HG03565 (cell line): ENCODE data around the gene ADH5.
"Not testable (repeated sequence)": the region's sequence is repeated elsewhere in the genome, so short reads cannot be mapped to it uniquely, and the experiment has no call there.

Experiments
- ATAC-seq: cut with Tn5 transposase; IDR thresholded peaks from one replicate; pipeline ENCODE4 v1.9.1; 2021; ENCODE audit warnings: mild to moderate bottlenecking, moderate library complexity; ENCODE audit not compliant: unreplicated experiment

The ADH5 gene

GRCh38 chr4:99088481-99089365 lies at the start of gene ADH5:
ADH5 (minus strand) TSS chr4:99088788; CDS start chr4:99088700, 88 bp downstream.
- peak; percentile 84 for ATAC-seq

GRCh38 chr4:99136329-99136728 lies 47.7 kb upstream of the ADH5 start:
- ATAC-seq: no peak

DNA sequence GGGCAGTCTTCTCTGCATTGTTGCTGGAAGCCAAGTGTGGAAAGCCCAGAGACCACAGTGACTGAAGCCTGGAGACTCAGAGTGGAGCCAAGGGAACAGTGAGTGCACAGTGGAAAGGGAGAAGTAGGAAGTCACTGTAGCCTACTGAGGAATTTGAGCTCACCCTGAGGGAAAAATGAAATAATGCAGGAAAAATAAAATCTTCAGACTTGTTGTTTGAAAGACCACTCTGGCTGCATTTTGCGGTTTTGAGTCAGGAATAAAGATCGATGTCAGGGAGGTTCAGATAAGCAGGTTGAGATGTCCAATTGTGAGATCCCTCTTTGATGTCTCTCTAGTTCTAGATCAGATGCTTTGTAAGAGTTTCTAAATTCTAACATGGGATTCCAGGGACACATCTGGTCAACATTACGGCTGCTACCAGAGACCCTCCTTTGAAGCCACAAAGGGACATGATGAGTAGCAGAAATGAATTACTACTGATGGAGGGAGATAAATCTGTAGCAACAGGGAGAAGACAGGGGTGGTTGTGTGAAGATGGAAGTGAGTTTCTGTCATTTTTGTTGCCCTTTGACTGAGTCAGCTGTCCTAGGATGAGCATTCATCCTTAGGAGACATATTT lies 47.1 kb upstream of the ADH5 start:
- no peak for ATAC-seq

GRCh38 chr4:99134586-99134985 lies 46.0 kb upstream of the ADH5 start:
- ATAC-seq: no peak

DNA sequence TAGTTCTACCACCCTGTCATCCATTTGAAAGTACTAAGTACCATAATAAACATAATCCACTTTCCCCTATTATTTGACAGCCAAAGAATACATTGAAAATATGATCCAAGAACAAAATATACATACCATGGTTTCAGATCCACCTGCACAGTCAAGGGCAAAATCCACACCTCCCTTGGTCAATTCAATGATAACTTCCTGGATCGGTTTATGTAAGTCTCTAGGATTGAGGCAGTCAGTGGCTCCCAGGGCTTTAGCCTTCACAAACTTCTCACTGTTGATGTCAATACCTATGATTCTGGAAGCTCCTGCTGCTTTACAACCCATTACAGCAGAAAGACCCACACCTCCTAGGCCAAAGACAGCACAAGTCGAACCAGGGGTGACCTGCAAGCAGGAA lies 42.8 kb upstream of the ADH5 start:
- no peak for ATAC-seq

DNA sequence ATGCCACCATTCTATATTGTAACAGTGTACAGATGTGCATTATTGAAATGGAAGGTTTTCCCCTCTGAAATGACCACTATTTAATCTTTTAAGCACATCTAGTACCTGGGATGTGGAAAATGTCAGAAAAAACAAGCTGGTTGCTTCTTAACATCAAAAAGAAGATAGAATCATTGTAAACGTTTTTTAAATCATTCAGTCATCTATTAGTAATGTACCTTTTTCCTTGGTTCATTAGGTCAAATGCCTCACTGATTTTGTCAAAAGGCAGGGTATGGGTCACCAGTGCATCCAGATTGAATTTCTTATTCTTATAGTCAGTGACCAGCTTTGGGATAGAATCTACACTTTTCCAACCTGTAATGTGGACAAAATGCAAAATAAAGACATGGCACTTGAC lies 37.8 kb upstream of the ADH5 start:
- ATAC-seq: no peak

GRCh38 chr4:99121008-99121407 lies 32.4 kb upstream of the ADH5 start:
- ATAC-seq: no peak

DNA sequence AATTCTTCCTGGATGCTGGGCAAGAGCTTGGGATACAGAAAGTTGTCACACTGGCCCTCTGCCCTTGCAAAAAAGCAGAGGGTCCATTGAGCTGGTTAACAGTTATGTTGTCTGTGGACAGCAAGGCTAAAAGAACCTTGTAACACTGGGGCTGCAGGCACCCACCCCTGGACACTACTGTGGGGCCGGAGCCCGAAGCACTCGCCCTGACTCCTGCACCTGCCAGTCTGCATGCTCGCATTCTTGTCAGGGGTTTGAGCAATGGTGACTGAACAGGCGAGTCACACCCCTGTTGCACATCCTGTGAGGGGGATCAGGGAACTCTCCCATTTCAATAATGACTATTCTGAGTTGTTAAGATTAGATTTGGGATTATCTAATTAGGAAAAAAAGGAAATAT lies 31.9 kb upstream of the ADH5 start:
- no peak for ATAC-seq

GRCh38 chr4:99117876-99118693 lies 29.5 kb upstream of the ADH5 start:
- ATAC-seq: no peak

DNA sequence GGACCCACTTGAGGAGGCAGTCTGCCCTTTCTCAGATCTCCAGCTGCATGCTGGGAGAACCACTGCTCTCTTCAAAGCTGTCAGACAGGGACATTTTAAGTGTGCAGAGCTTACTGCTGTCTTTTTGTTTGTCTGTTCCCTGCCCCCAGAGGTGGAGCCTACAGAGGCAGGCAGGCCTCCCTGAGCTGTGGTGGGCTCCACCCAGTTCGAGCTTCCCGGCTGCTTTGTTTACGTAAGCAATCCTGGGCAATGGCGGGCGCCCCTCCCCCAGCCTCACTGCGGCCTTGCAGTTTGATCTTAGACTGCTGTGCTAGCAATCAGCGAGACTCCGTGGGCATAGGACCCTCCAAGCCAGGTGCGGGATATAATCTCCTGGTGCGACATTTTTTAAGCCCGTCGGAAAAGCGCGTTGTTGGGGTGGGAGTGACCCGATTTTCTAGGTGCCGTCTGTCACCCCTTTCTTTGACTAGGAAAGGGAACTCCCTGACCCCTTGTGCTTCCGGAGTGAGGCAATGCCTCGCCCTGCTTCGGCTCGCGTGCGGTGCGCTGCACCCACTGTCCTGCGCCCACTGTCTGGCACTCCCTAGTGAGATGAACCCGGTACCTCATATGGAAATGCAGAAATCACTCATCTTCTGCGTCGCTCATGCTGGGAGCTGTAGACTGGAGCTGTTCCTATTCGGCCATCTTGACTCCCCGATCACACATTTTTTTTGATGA lies 28.7 kb upstream of the ADH5 start:
- not testable (repeated sequence) for ATAC-seq

DNA sequence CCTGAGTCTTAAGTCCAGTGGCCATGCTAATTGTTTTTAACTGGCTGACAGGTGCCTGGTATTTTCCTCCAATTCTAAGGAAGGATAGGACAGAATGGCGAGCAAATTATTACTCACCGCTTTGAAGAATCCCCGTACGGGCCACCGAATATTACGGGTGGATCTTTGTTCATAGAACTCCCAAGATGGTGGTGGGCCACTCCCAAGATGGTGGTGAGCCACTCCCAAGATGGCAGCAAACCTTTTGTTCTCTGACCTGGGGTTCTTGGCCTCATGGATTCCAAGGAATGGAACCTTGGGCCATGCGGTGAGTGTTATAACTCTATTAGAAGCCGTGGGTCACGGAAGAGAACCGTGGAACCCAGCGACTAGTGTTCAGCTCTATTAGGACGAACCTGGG lies 20.7 kb upstream of the ADH5 start:
- not testable (repeated sequence) for ATAC-seq

- no peak for ATAC-seq
These were observed 15.6 kb upstream of the ADH5 start for GRCh38 chr4:99104153-99104552.

DNA sequence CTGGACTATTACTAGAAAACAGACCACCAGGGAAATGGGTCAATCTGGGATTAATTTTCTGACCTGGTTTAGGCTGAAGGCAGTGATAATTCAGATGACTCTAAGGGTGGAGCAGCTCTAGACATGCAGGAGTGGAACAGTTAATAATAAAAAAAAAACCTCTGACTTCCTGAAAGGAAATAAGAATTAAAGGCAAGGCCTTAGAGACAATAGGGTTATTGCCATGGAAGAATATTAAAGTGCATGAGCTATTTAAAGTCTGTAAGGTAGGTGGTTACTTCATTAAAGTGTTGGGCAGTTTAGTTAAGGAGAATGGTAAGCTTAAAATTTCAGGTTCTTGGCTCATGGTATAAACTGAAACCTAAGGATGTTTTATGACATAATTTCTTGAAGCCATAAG lies 14.6 kb upstream of the ADH5 start:
- ATAC-seq: no peak

GRCh38 chr4:99102634-99103033 lies 14.0 kb upstream of the ADH5 start:
- ATAC-seq: no peak

DNA sequence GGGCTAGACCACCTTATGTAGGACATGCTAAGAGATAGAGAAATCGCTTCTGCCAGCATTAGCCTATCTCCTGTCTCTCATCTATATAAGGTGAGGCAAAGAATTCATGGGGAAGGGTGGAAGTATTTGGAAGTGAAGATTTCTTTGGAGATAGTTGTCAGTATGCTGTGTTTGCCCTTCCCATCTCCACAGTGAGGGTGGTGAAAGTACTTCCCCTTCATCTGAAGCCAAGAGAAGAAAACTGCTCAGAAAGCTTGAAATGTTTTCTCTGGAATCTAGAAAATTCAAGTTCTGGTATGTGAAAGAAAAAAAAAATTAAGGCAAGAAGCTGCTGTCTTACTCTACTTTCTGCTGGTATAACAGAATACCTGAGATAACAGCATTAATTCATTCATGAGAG lies 12.3 kb upstream of the ADH5 start:
- ATAC-seq: no peak

- not testable (repeated sequence) for ATAC-seq
These were observed 11.2 kb upstream of the ADH5 start for GRCh38 chr4:99099814-99100213.

DNA sequence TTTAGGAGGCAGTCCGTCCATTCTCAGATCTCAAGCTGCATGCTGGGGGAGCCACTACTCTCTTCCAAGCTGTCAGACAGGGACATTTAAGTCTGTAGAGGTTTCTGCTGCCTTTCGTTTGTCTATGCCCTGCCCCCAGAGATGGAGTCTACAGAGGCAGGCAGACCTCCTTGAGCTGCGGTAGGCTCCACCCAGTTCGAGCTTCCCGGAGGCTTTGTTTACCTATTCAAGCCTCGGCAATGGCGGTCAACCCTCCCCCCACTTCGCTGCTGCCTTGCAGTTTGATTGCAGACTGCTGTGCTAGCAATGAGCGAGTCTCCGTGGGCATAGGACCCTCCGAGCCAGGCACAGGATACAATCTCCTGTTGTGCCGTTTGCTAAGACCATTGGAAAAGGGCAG lies 10.7 kb upstream of the ADH5 start:
- ATAC-seq: no peak

GRCh38 chr4:99091841-99092240 lies 3.3 kb upstream of the ADH5 start:
- ATAC-seq: not testable (repeated sequence)

- ATAC-seq: no peak
These were observed 2.6 kb upstream of the ADH5 start for GRCh38 chr4:99091216-99091575.

- no peak for ATAC-seq
These were observed 2.1 kb upstream of the ADH5 start for GRCh38 chr4:99090481-99091215.
